Rectal smooth muscle tissue (tissue), 1 donor: ENCODE results near the gene HCLS1.
"Not testable (repeated sequence)": the region's sequence is repeated elsewhere in the genome, so short reads cannot be mapped to it uniquely, and the experiment has no call there.

ENCODE experiments used
- H3K27ac ChIP-seq: one replicate; pipeline ENCODE4 v1.7.0; 2013; ENCODE audit warnings: low read depth, low read length, inconsistent platforms
- H3K27me3 ChIP-seq: one replicate; pipeline ENCODE4 v1.7.0; 2013; ENCODE audit warnings: low read length; ENCODE audit not compliant: control insufficient read depth, insufficient read depth
- H3K36me3 ChIP-seq: one replicate; pipeline ENCODE4 v1.7.0; 2013; ENCODE audit warnings: low read length; ENCODE audit not compliant: control insufficient read depth, insufficient read depth
- H3K4me1 ChIP-seq: one replicate; pipeline ENCODE4 v1.7.0; 2013; ENCODE audit warnings: low read length; ENCODE audit not compliant: control insufficient read depth, insufficient read depth
- H3K4me3 ChIP-seq: one replicate; pipeline ENCODE4 v1.7.0; 2013; ENCODE audit warnings: low read length
- H3K9ac ChIP-seq: one replicate; pipeline ENCODE4 v1.7.0; 2013; ENCODE audit warnings: low read length

HCLS1 gene

DNA sequence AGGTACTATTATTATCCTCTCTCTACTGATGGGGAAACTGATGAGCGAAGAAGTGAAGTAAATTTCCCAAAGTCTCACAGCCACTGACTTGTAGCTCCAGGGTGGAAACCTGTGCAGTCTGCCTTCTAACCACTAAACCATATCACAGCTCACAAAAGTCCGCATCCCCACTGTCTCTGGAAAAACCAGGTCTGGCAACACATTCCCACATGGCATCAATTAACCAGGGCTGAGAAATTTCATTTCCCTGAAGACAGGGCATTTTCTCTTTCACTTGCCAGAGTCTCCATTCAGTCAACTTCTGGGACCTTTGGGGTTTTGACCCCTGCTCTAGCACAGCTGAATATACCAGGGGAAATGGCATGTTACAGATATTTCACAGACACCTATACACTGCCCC is 41.0 kb downstream of the HCLS1 start:
- Histone ChIP-seq H3K27ac (no peak overlapping the region), H3K9ac (no peak overlapping the region), H3K4me1 (no peaks in the 10 kb centered on the region), H3K4me3 (no peak overlapping the region), H3K27me3 (no peaks in the 10 kb centered on the region), H3K36me3 (no peaks in the 10 kb centered on the region)

GRCh38 chr3:121606106-121606505 is 54.6 kb downstream of the HCLS1 start:
- Histone ChIP-seq H3K27me3 (no peaks in the 10 kb centered on the region), H3K4me3 (no peak overlapping the region), H3K9ac (no peak overlapping the region), H3K4me1 (no peaks in the 10 kb centered on the region), H3K36me3 (no peaks in the 10 kb centered on the region), H3K27ac (no peak overlapping the region)

DNA sequence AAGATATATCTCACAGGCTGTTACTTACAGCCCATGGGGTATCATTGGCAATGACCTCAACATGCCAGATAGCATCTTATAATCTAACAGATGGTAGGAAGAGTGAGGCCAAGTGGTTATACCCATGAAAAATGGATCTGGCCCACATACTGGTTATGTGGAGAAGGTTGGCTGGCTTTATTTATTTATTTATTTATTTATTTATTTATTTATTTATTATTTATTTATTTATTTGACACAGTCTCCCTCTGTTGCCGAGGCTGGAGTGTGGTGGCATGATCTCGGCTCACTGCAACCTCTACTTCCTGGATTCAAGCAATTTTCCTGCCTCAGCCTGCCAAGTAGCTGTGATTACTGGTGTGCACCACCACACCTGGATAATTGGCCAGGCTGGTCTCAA is 55.9 kb downstream of the HCLS1 start:
- Histone ChIP-seq H3K4me1 (no peaks in the 10 kb centered on the region), H3K4me3 (no peak overlapping the region)

DNA sequence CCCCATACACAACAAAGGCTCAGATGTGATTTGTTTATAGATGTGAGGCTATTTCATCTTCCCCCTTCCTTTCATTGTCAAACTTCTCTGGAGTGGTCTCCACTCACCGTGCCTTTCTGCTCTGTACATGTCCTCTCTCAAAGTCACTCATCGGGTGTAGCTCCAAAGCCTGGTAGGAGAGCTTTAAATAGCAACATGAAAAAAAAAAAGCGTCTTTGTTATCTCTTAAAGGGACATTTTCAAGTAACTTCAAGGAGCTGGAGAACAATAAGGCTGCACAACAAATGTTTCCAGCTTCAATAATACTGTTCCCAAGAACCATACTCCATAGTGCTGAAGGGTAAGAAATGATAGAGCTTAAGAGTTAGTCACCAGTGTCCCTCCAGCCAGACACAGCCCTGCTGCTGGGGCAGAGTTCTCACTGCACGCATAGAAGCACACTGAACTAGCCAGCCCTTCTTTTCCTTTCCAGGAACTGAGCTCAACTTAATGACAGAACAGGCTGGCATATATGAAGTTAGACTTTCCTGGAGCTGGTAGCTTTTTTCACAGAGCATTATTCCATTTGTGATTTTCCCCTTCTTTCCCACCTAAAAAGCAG is 59.4 kb downstream of the HCLS1 start:
- Histone ChIP-seq H3K4me1 (no peaks in the 10 kb centered on the region), H3K4me3 (no peak overlapping the region), H3K27ac (no peak overlapping the region), H3K36me3 (no peaks in the 10 kb centered on the region), H3K27me3 (no peaks in the 10 kb centered on the region), H3K9ac (no peak overlapping the region)

More for the DNA sequence above, 55.9 kb downstream of the HCLS1 start:
- H3K9ac ChIP-seq = no peak overlapping the region
- no peaks in the 10 kb centered on the region for H3K36me3 ChIP-seq
- H3K27me3 ChIP-seq = no peaks in the 10 kb centered on the region
- H3K27ac ChIP-seq = no peak overlapping the region

GRCh38 chr3:121599900-121600299 is 60.8 kb downstream of the HCLS1 start:
- not testable (repeated sequence) for H3K27ac ChIP-seq, H3K9ac ChIP-seq, H3K4me1 ChIP-seq, H3K4me3 ChIP-seq, H3K36me3 ChIP-seq, H3K27me3 ChIP-seq

DNA sequence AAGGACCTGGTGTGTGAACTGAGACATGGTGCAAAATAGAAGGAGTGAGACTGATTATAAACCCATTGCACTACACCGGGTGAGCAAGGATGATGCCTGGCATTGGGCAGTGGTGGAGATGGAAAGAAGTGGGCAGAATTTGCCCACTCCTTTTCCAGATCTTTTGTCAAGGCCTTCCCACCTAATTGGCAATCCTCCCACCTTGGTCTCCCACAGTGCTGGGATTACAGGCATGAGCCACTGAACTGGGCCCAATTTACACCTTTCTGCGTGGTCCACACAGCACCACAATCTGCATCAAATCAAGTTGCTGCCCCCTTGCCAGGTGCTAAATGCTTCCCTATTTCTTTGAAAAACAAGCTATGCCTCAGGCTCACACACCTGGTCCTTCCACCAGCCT is 62.1 kb downstream of the HCLS1 start:
- H3K27ac ChIP-seq = no peak overlapping the region
- no peak overlapping the region for H3K9ac ChIP-seq

DNA sequence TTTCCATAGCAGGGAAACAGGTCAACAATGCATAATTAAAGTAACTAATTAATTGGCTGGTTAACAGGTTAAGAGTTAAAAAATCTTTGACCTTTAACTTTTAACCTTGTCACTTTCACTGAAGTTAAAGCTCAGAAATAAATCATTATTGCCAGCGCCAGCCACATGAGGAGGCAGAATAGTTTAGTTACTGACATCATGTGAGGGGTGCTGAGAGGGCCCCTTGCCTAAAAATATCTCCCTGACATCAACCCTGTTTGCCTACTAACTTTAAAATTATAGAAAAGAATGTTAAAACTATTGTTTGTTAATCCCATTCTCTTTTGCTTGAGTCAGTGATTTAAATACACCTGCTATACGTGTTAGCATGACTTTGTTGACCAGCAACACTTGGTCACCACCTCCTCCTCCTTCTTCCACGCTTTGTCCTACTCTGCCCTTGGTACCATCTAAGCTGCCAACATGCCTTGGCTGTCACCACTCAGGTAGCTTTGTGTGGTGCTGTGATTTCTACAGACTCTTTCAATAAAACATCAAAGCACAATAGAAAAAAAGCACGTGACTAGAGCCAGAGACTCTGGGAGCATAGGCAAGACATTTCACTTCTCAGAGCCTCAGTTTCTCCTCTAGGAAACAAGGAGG is 64.8 kb downstream of the HCLS1 start:
- no peaks in the 10 kb centered on the region for H3K36me3 ChIP-seq
- no peak overlapping the region for H3K27ac ChIP-seq
- no peak overlapping the region for H3K4me3 ChIP-seq
- no peaks in the 10 kb centered on the region for H3K27me3 ChIP-seq
- no peak overlapping the region for H3K9ac ChIP-seq
- no peaks in the 10 kb centered on the region for H3K4me1 ChIP-seq

More for the DNA sequence above, 62.1 kb downstream of the HCLS1 start:
- Histone ChIP-seq H3K4me1 (no peaks in the 10 kb centered on the region), H3K27me3 (no peaks in the 10 kb centered on the region), H3K4me3 (no peak overlapping the region), H3K36me3 (no peaks in the 10 kb centered on the region)

- H3K9ac ChIP-seq = no peak overlapping the region
- H3K27ac ChIP-seq = no peak overlapping the region
- no peaks in the 10 kb centered on the region for H3K36me3 ChIP-seq
- H3K4me1 ChIP-seq = no peaks in the 10 kb centered on the region
- H3K4me3 ChIP-seq = no peak overlapping the region
- no peaks in the 10 kb centered on the region for H3K27me3 ChIP-seq
Observed at GRCh38 chr3:121594850-121595249, 65.9 kb downstream of the HCLS1 start.

GRCh38 chr3:121593806-121594205 is 66.9 kb downstream of the HCLS1 start:
- not testable (repeated sequence) for H3K4me1 ChIP-seq, H3K9ac ChIP-seq, H3K27ac ChIP-seq, H3K36me3 ChIP-seq, H3K27me3 ChIP-seq, H3K4me3 ChIP-seq

DNA sequence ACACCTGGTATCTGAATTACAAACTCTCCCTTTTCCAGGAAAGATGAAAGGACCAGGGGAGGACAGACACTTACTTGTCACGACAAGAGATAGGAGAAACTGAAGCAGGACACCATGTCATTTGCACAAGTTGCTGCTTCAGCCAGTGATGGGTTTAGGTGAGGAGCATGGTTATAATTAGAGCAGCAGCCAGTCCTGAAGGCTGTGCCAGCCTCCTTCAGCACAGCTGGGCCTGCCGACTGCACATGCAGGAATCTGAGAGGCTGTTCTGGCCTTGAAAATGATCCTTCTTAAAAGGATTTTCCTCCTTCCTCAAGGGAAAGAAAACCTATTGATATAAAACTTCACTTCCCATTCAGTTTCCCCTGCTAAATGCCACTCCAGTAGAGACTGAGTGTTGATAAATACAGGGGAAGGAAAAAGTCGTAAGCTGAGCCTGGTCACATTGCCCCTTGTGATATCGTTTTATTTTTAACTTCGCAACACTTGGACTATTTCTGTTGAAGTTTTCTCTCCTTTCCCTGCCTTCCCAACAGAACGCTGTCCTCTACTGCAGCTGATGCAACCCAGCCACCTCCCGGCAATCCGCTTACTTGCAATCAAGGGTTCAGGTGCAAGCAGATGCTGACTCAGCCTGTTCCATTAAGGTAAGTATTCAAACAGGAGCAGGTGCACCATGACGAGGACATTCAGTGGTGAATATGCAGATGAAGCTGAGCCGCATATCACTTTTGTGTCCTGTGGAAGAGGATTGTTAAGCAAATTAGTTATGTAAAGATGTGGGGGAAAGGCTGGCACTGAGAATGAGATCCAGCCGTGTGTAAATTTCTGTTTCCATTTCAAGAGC is 67.6 kb downstream of the HCLS1 start, which contains the start of gene FBXO40:
TSS of gene FBXO40 (plus strand) at position 524 of the 847 bp plus-strand sequence. CDS start 27,197 bp downstream, outside the sequence.
- H3K36me3 ChIP-seq = no peaks in the 10 kb centered on the region
- no peaks in the 10 kb centered on the region for H3K4me1 ChIP-seq
- H3K27ac ChIP-seq = no peak within 1 kb of the TSS
- H3K27me3 ChIP-seq = no peaks in the 10 kb centered on the region
- no peak within 1 kb of the TSS for H3K9ac ChIP-seq
- H3K4me3 ChIP-seq = no peak within 1 kb of the TSS

GRCh38 chr3:121584418-121584817 is 76.3 kb downstream of the HCLS1 start:
- H3K4me1 ChIP-seq = no peaks in the 10 kb centered on the region
- H3K9ac ChIP-seq = no peak overlapping the region
- H3K36me3 ChIP-seq = no peaks in the 10 kb centered on the region
- H3K4me3 ChIP-seq = no peak overlapping the region
- no peak overlapping the region for H3K27ac ChIP-seq
- no peaks in the 10 kb centered on the region for H3K27me3 ChIP-seq

- Histone ChIP-seq H3K36me3 (no peaks in the 10 kb centered on the region), H3K4me1 (no peaks in the 10 kb centered on the region), H3K27ac (no peak overlapping the region), H3K27me3 (no peaks in the 10 kb centered on the region), H3K9ac (no peak overlapping the region), H3K4me3 (no peak overlapping the region)
Observed at GRCh38 chr3:121581691-121582090, 79.0 kb downstream of the HCLS1 start.
